GM18499 (cell line): ENCODE results near the gene CCDC102B.
"Not testable (repeated sequence)": the region's sequence is repeated elsewhere in the genome, so short reads cannot be mapped to it uniquely, and the experiment has no call there.

ENCODE experiments used
- ATAC-seq: cut with Tn5 transposase; IDR thresholded peaks from one replicate; pipeline ENCODE4 v1.9.1; 2021; ENCODE audit warnings: moderate number of reproducible peaks; ENCODE audit not compliant: insufficient read depth, unreplicated experiment

Gene CCDC102B

DNA sequence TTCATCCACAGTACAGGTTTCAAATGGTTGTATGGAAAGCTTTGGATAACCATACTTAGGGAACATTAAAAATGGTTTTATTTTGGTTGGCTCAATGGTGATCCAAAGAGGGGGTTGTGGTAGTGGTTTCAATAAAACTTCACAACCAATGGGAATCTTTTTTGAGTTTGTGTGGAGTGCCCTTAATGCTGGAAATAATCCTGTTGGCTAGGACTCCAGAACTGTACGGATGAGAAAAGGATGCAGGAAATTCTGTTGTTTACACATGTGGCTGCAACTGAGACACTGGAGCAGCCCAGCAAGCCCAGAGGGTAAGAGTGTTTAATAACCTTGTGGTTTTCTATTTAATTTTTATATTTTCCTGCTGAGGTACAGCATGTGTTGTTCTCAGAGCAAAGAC lies at the start of gene CCDC102B:
Gene CCDC102B, plus strand, starts transcription at position 210 of the 400 bp plus-strand sequence. CDS start 38,684 bp downstream, outside the sequence.
- no peak for ATAC-seq

DNA sequence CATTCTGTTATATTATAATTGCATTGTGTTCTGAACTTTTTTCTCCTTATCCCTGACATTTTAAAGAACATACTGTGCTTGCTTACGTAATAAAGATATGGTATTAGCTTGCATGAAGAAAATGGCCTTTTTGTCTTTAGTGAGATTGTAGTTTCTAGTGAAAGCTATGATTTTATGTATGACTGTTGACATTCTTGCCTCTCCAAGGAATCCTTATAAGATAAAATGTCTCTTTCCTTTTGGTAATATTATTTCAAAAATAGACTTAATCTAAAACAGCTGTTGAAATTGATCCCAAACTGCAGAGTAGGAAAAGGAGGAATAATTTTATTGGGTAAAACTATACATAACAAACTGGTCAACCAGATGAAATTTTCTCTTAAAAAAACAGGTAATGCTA lies 40.8 kb upstream of the CCDC102B start:
- no peak for ATAC-seq

DNA sequence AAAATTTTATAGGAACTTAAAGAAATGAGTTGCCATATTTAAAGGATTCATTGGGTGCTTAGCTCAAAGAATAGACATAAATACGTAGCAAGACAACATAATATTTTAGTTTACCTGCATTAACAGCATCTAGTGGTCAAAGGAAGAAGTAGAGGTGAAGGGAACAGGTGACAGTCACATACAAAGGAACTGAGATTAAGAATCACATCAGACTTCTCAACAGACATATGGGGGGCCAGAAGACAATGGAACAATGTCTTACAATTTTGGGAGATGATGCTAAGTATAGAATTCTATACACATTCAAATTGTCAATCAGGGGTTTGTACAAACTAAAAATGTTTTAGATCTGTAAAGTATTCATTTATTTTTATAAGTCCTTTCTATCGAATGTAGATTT lies 38.6 kb upstream of the CCDC102B start:
- ATAC-seq: no peak

DNA sequence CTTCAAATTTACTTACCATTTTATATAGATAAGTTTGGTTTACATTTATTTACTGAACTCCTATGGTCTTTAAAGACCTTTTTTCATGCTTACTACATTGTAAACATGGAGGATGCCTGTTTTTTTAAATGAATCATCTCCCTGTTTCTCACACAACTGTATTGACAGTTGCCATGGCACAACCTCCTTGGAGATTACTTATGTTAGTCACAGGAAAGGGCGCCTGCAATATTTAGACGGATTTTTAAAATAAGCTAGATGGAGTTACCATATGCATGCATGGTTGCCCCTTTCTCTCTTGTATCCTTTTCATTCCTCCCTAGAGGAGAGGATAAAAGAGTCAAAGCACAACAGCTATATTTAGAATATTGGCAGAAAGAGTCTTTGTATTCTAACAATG lies 34.8 kb upstream of the CCDC102B start:
- no peak for ATAC-seq

DNA sequence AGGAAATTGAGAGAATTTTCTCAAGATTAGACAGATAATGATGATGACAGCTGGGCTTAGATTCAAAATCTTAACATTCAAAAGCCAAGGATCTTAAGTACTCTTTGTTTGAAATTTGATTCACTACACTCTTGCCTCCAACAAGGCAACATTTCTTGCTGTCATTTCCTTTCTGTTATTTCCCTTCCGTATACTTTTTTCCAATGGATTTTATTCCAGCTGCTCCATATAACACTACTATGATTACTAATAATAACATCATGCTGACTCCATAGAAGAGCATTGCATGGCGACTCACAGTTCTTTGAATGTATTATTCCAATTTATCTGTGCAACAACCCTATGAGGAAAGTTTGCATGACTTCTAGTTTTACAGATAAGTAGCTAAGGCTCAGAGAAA lies 33.9 kb upstream of the CCDC102B start:
- no peak for ATAC-seq

DNA sequence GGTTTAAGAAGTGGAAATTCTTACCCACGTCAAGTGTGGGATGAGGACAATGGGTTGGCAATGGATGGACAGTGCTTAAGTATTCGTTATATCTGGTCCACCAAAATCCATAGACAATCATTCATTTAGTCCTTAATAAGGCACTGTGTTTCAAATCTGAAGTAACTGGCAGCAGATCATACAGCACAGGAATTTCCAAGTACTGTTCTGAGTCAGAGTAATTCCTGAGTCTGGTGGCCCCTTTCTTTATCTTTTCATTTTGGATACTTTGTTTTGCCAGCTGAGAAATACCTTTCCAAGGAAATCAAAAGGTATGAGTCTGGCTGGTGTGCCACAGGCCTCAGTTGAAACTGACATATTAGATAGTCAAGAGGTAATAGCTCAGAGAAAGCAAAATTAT lies 31.4 kb upstream of the CCDC102B start:
- no peak for ATAC-seq

DNA sequence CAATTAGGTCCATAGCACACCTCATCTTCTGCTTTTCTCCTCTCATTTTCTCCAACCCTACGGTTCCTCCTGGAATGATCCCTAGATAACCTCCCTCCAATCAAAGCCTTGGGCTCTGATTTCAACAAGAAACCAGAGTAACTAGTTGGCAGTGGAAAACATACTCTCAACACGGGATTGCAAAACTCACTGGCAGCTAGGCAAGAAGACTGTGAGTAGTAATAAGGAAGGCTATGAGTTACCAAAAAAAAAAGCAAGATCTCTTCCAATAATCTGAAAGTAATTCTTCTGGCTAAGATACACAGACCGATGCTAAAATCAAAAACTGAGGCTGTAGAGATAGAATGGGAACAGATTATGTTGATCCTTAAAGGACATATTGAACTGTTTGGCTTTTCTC lies 28.4 kb upstream of the CCDC102B start:
- ATAC-seq: no peak

DNA sequence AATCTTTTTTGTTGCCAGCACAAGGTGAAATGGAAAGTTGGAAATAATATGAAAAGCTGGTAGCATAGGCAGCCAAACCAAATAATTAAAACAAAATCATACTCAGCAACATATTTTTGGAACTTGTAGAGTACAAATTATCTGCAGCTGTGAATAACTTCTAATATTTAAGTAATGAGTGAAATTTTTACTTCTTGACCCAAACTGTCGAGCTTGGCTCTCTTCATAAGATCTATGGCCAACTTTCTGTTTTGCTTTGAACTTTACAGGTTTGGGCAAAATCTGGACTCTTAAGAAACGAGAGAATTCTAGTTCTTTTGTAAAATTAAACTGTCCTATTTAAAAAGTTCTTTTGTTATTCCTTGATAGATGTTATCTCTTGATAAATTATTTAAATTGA lies 25.6 kb upstream of the CCDC102B start:
- no peak for ATAC-seq

DNA sequence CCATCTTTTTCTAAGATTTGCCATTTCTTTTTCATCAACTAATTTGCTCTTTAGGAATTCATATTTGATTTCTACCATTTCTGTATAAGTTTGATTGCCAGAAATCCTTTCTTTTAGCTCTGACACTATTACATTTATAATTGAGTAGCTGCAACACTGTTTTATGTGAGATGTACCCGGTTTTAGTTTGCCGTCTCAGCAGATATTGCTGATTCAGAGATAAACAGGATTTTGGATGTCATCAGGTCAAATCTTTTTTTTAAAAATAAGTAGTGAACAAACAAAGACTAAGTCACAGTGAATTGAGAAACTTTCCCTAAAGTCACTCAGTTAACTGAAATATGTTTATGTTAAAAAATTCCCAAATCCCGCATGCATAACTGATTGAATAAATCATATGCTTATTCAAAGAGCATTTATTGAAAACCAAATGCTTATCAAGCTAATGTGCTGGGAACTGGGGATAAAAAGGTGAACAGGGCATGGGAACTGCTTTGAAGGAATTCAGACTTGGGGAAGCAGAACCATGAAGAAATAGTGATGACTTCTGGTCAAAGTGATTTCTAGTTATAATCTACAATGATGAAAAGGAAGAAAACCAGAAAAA lies 19.5 kb upstream of the CCDC102B start:
- no peak for ATAC-seq

DNA sequence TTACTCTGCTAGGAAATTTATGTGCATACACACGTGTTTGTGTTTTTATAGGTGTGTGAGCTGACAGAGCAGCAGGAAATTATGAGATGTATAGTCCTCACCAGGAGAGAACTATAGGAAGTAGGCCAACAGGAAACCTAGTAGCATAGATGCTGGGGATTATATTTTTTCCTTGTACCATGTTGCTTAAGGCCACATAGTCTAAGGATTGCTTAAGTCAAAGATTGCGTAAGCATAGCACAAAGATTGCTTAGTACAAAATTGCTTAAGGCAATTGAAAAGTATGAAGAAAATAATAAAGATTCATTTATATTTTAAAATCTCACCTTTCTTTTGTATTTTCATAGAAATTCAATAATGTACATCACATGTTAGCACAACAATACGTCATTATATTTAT lies 18.7 kb upstream of the CCDC102B start:
- no peak for ATAC-seq

DNA sequence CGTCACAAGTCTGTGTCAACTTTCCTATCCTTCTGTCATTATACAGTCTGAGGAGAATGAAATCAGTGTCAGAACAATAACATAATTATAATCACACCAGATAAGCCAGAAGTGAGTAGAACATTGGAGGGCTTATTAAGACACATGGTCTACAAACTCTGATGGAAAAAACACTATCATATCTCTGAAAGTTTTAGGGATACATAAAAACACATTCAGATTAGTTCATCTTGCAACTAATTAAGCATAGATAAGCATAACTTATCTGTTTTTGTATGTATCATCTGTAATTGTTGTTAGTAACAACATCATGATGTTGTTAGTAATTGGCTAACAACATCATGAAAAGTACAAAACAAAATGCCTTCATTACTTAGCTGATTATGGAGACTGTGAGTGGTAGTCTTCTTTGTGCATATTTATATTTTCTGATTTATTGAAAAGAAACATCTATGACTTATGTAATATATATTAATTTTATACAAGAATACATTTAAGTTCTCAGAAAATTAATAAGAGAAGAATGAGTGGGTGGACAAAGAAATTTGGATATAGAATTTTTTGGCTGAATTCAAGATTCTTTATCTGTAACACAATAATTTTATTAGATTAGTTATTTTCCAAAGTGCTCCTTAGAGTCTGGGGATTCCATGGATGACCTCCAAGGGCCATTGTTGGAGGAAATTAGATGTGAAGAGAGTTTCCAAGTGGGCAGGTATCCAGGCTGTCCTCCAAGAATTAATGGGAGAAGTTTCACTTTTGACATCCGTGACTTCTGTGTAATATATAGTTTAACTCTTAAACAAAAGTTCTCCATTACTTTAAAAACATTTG lies 16.9 kb upstream of the CCDC102B start:
- no peak for ATAC-seq

DNA sequence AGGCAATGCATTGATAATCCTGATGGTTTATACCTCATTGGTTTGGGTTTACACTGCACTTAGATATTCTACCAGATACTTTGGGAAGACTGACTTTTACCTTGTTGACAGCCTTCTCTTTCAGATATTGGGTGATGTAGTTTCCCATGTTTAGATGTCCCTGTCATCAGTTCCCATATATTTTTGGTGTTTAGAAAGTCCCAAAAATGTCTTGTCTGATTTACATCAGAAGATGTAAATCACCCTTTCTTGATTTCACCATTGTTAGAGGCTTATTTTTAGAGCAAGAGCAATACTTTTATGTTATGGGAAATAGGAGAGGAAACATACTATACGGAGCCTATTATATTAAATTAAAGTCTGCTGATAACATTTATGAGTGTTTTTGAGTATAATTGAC lies 14.4 kb upstream of the CCDC102B start:
- ATAC-seq: no peak

DNA sequence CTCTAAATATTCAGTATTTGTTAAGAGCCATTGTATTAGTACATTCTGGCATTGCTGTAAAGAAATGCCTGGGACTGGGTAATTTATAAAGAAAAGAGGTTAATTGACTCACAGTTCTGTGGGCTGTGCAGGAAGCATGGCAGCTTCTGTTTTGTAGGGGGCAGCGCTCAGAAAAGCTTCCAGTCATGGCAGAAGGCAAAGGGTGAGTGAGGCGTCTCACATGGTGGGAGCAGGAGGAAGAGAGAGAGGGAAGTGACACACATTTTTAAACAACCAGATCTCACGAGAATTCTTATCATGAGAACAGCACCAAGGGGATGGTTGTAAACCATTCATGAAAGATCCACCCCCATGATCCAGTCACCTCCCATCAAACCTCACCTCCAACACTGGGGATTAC lies 13.8 kb upstream of the CCDC102B start:
- no peak for ATAC-seq

DNA sequence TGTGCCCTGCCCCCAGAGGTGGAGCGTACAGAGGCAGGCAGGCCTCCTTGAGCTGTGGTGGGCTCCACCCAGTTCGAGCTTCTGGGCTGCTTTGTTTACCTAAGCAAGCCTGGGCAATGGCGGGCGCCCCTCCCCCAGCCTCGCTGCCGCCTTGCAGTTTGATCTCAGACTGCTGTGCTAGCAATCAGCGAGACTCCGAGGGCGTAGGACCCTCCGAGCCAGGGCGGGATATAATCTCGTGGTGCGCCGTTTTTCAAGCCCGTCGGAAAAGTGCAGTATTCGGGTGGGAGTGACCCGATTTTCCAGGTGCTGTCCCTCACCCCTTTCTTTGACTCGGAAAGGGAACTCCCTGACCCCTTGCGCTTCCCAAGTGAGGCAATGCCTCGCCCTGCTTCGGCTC lies 7.6 kb upstream of the CCDC102B start:
- ATAC-seq: not testable (repeated sequence)

DNA sequence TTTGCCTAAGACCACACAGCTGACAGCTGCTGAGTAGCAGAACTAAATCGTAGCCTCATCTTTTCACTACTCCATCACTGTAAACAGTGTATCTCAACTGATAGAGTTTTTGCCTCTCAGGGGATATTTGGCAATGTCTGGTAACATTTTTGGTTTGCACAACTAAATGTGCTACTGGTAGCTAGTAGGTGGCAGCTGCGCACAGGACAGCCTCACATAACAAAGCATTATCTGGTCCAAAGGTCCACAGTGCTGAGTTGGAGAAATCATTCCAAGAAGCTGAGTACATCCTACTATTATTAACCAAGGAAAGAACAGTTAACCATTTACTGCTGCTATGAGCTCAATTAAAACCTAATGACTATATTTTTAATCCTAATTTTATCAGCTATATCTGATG lies 6.1 kb upstream of the CCDC102B start:
- ATAC-seq: no peak

DNA sequence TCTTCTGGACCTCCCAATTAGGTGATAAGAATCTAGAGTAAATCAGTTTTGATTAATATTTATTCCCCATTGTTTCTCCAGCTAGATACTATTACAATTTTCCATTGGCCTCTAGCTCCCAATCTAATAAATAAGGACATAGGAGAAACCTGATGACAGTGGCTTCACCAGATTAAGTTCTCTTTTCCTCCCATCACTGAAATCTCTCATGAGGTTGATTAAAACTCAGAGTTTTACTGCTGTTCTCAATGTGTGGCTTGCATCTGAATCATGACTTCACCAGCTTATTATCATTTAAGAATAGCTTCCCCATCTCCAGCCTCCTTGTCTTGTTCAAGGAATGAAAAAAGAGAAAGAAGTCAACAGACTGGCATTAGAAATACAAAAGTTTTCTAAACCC lies 3.9 kb upstream of the CCDC102B start:
- ATAC-seq: no peak

DNA sequence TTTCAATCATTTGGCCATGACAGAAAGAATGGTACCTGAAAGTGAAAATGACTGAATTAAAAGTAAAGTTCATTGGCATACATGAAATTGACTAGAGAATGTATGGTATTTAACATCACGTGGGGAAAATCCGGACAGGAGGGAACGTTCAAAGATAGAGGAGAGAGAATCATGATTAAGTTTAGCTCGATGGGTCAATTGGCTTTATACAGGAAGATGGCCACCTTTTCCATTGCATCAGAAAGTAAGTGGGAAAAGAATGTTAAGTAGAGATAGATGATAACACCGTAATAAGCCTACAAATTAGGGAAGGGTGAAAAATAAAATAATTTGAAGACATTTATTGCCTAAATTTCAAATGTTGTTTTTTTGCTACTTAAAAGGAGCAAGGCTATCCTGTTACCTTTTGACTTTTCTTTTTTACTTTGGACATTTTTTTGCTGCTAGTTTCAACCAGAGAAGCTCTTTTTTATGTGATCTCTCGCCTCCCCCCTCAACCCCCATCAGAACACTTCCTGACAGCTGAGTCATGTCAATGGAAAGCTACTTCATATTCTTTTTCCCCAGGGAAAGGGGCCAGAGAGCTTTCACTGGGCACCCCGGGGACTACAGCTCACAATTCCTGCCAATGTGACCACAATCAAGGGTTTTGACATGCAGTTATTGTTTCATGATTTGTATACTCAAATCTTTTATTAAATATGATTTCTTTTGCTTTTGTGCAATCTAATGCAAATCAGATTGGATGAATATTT lies 767 bp upstream of the CCDC102B start:
- no peak for ATAC-seq

DNA sequence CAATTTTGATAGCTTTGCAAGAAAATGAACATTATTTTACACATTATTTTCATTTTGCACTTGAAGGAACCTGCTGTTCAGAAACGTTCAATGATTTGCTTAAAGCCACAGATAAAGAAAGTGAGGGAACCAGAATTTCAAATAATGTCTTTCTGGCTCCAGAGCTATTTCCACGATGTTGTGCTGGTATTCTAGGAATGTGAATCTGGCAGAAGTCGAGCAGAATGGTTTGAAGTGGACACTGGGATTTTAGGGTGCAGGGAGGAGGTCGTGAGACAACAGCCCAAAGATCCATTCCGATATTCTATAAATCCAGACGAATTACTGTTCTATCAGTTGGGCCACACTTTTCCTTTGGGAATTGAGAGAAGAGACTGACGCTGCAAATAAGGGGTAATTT lies 2.2 kb downstream of the CCDC102B start:
- no peak for ATAC-seq

DNA sequence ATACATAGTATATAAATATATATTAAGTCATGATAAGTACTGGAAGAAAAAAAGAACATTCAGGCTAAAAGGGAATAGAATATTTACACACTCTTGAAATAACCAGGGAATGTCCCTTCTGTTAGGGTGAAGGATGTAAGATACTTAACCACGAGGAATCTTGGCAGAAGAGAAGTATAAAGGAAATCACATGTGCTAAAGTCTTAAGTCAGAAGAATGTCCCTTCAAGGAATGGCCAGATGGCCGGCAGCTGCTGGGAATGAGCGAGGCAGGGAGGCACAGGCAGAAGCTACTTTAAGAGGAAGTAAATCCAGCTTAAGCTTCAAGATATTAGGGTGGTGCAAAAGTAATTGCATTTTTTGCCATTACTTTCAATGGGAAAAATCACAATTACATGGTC lies 5.5 kb downstream of the CCDC102B start:
- no peak for ATAC-seq

DNA sequence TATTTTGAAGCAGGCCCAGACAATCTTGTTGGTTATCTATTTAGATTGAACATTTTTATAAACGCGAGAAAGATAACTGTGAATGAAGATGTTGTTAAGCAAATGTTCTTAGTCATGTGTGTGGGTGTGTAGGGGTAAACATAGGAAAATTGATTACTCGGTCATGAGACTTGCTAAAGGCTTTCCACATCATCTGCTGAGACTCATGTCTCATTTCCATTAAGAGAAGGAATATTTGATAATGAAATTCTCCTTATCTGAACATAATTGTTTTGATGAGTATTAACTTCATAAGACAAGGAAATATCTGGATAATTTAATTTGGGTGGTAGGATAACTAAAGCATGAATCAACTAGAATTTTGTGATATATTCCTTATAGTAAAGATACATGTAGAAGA lies 19.7 kb downstream of the CCDC102B start:
- no peak for ATAC-seq

DNA sequence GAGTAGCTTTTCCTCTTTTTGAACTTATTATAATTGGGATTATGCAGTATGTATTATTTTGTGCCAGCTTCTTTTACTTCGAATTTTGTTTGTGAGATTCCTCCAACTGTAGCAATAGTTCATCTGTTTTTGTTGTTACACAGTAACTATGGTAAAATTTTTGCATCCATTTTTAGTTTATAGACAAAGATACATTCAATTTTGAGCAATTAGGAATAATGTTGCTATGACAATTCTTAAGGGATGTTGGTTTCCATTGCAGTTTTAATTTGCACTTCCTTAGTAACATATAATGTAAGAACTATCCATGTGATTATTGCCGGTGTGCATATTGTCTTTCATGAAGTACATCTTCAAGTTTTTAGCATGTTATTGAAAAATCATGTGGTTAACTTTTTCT lies 20.7 kb downstream of the CCDC102B start:
- no peak for ATAC-seq
